CD4-positive, alpha-beta memory T cell (primary cell): ENCODE measurements around the gene CCDC201. TPM values are rescaled to one million over a fixed set of nuclear protein-coding genes. Genes with fewer than 3 reads are reported as not detected.

Experiments
- CTCF ChIA-PET: fragments of 350-600 bp; sonication (Branson Sonifier 250); formaldehyde crosslinking; loops from one replicate; lab custom pipeline; 2021; ENCODE audit warnings: inconsistent platforms; ENCODE audit not compliant: partially characterized antibody; lab: Charles Lee
- POLR2A ChIA-PET: fragments of 350-600 bp; sonication (Branson Sonifier 250); formaldehyde crosslinking; loops from one replicate; lab custom pipeline; 2021; ENCODE audit not compliant: partially characterized antibody; lab: Charles Lee
- DNase-seq, 5 donors: peaks; one replicate each; pipeline versions ENCODE4 v3.0.0 to v3.0.0-alpha.2; 2020 to 2022; ENCODE audit warnings: mixed read lengths in 1 of 5
- H3K27ac ChIP-seq: one replicate; pipeline ENCODE4 v1.7.0; 2013; ENCODE audit warnings: low read depth, low read length
- H3K27me3 ChIP-seq: 2 replicates; pipeline ENCODE4 v1.7.0; 2013; ENCODE audit warnings: mild to moderate bottlenecking, low read length, moderate library complexity; ENCODE audit not compliant: insufficient read depth
- H3K36me3 ChIP-seq: 2 replicates; pipeline ENCODE4 v1.7.0; 2013; ENCODE audit warnings: mild to moderate bottlenecking, low read length, moderate library complexity; ENCODE audit not compliant: insufficient read depth
- H3K4me1 ChIP-seq: 2 replicates; pipeline ENCODE4 v1.7.0; 2013; ENCODE audit warnings: mild to moderate bottlenecking, low read length, moderate library complexity; ENCODE audit not compliant: insufficient read depth
- H3K4me3 ChIP-seq, 2 donors: one replicate each; pipeline ENCODE4 v1.7.0; 2013; ENCODE audit warnings: low read length in 2 of 2, mild to moderate bottlenecking in 1 of 2
- H3K9me3 ChIP-seq, 2 donors: one replicate each; pipeline ENCODE4 v1.7.0; 2013; ENCODE audit warnings: low read length in 2 of 2, control low read depth in 1 of 2; ENCODE audit not compliant: control insufficient read depth in 1 of 2
- H3K27ac Mint-ChIP-seq, 7 donors: one replicate each; pipeline ENCODE4 v1.8.0; 2020 to 2021; ENCODE audit warnings: mixed read lengths in 7 of 7, mild to moderate bottlenecking in 6 of 7, inconsistent platforms in 3 of 7, moderate library complexity in 3 of 7
- H3K27me3 Mint-ChIP-seq, 2 donors: one replicate each; pipeline ENCODE4 v1.8.0; 2020 to 2021; ENCODE audit warnings: mixed read lengths in 2 of 2
- H3K36me3 Mint-ChIP-seq, 2 donors: one replicate each; pipeline ENCODE4 v1.8.0; 2020 to 2021; ENCODE audit warnings: mixed read lengths in 2 of 2, inconsistent platforms in 1 of 2, mild to moderate bottlenecking in 1 of 2
- H3K4me1 Mint-ChIP-seq, 4 donors: one replicate each; pipeline ENCODE4 v1.8.0; 2020 to 2021; ENCODE audit warnings: mixed read lengths in 4 of 4, mild to moderate bottlenecking in 1 of 4
- H3K4me3 Mint-ChIP-seq, 8 donors: one replicate each; pipeline ENCODE4 v1.8.0; 2020 to 2021; ENCODE audit warnings: mixed read lengths in 8 of 8, mild to moderate bottlenecking in 7 of 8, moderate library complexity in 6 of 8, inconsistent platforms in 3 of 8
- H3K9me3 Mint-ChIP-seq, 8 donors: one replicate each; pipeline ENCODE4 v1.8.0; 2020 to 2021; ENCODE audit warnings: mixed read lengths in 8 of 8, mild to moderate bottlenecking in 5 of 8, inconsistent platforms in 3 of 8, moderate library complexity in 1 of 8
- intact Hi-C: fragments of 100-400 bp; cut with micrococcal nuclease; formaldehyde crosslinking; loops from one replicate; pipeline ENCODE4 v1.15.1; 2023
- polyA plus RNA-seq, 2 donors: library from polyadenylated mRNA; unstranded; fragments of 300-500 nt; fragmentation: Illumina TruSeq; gene quantifications; one replicate each; pipeline ENCODE4 v1.2.3, GENCODE V29; 2021
- total RNA-seq, 2 experiments: library from RNA; stranded (reverse); gene quantifications; one replicate each; pipeline ENCODE4 v1.2.3, GENCODE V29; 2021

The CCDC201 gene
- total and polyA plus RNA-seq, 4 experiments from 2014 or later: not detected

DNA sequence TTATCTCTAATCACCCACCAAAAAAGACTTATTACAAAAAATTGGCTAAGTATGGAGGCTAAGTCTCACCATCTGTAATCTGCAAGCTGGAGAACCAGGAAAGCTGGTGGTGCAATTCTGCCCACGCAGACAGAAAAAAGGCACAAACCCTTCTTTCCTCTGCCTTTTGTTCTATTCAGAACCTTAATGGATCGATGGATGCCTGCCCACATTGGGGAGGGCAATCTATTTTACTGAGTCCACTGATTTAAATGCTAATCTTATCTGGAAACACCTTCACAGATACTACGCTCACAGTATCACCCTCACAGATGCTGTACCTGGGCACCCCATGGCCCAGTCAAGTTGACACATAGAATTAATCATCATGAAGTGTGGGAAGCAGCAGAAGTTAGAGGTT lies 38.0 kb upstream of the CCDC201 start:
- H3K9me3 ChIP-seq: no peaks in the 10 kb centered on the region
- peaks cover 0 to 2% (median 0%) of the 10 kb centered on the region in 4 donors for H3K4me1 Mint-ChIP-seq
- H3K27ac ChIP-seq: no peak overlapping the region
- DNase-seq: no peak
- CTCF ChIA-PET: no interaction called here
- no peaks in the 10 kb centered on the region for H3K4me1 ChIP-seq
- no peaks in the 10 kb centered on the region for H3K9me3 Mint-ChIP-seq
- no peak overlapping the region for H3K27ac Mint-ChIP-seq
- POLR2A ChIA-PET: no interaction called here
- H3K27me3 Mint-ChIP-seq: peaks cover 2% of the 10 kb centered on the region in 2 donors
- no peak overlapping the region for H3K4me3 ChIP-seq
- intact Hi-C loops: no loop called here
- no peaks in the 10 kb centered on the region for H3K27me3 ChIP-seq
- H3K4me3 Mint-ChIP-seq: no peak overlapping the region
- peaks cover 0 to 1% of the 10 kb centered on the region in 2 donors for H3K36me3 Mint-ChIP-seq
- no peaks in the 10 kb centered on the region for H3K36me3 ChIP-seq

DNA sequence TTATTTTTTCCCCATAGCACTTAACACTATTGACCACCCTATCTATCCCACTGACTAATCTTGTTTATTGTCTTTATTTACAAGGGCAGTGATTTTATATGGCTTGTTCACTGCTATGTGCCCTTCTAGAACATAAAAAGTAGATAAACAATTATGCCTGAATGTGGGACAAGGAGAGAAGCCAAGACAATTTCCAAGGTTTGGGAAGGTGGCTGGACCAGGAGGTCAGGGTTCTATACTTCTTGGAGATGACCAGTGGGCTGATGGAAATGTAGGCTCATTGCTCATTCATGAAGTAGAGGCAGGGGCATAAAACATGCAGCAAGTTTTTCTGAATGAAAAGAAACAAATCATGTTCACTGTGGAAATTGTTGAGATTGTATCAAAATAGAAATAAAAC lies 36.7 kb upstream of the CCDC201 start:
- intact Hi-C loops: no loop called here
- ChIA-PET CTCF (no interaction called here), POLR2A (no interaction called here)
- H3K36me3 Mint-ChIP-seq: no peaks in the 10 kb centered on the region
- no peaks in the 10 kb centered on the region for H3K36me3 ChIP-seq
- H3K4me3 ChIP-seq: no peak overlapping the region
- no peaks in the 10 kb centered on the region for H3K9me3 ChIP-seq
- no peak overlapping the region for H3K27ac ChIP-seq
- H3K27me3 Mint-ChIP-seq: no peaks in the 10 kb centered on the region
- H3K9me3 Mint-ChIP-seq: peaks cover 0 to 5% (median 0%) of the 10 kb centered on the region in 8 donors
- no peaks in the 10 kb centered on the region for H3K4me1 Mint-ChIP-seq
- H3K27ac Mint-ChIP-seq: no peak overlapping the region
- DNase-seq: no peak
- H3K27me3 ChIP-seq: no peaks in the 10 kb centered on the region
- H3K4me1 ChIP-seq: no peaks in the 10 kb centered on the region
- no peak overlapping the region for H3K4me3 Mint-ChIP-seq

DNA sequence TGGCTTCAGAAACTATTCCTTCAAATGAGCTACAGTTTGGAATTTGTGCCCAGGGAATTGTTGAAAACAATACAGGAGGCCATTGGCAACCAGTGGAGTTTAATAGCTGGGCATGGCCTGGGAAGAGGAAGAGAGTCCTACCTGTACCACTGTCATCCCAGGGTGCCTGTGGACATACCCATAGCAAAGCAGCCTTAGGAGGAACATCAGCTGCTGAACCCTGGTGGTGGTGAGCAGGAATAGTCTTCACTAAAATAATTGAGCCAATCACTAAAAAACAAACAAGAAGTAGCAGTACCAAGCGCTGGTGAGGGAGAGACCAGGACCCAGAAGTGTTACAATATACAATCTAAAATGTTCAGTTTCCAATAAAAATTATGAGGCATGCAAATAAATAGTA lies 29.9 kb upstream of the CCDC201 start:
- POLR2A ChIA-PET: no interaction called here
- Histone ChIP-seq H3K27ac (no peak overlapping the region), H3K9me3 (no peaks in the 10 kb centered on the region), H3K4me3 (no peak overlapping the region), H3K4me1 (no peaks in the 10 kb centered on the region), H3K27me3 (no peaks in the 10 kb centered on the region), H3K36me3 (no peaks in the 10 kb centered on the region)
- DNase-seq: no peak
- Mint-ChIP-seq H3K9me3 (peaks cover 0 to 17% (median 7%) of the 10 kb centered on the region in 8 donors), H3K4me1 (no peaks in the 10 kb centered on the region), H3K27me3 (peaks cover 6 to 7% of the 10 kb centered on the region in 2 donors), H3K36me3 (peaks cover 0 to 4% of the 10 kb centered on the region in 2 donors), H3K27ac (no peak overlapping the region), H3K4me3 (no peak overlapping the region)
- CTCF ChIA-PET: interaction anchor here (0.9 to 1.3 kb wide), 2 partner anchors 10 to 11 kb away, joined by 3 to 4 read pairs; no protein-coding TSS in a partner anchor
- intact Hi-C loops: no loop called here

DNA sequence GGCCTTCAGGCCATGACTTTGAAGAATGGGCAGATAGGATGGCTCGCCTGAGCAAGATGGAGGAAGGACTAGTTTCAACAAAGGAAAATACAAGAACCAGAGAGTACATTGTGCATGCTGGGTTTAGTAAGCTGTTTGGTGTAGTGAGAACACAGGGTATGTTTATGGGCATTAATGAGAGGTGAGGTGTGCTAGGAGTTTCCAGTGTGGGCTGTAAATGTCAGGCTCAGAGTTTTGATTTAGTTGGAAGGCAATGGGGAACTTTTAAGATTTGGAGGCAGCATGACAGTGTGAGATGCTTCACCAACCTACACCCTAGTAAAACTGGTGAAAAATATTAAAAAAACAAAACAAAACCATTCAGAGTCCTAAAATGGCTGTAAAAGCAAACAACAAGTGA lies 28.7 kb upstream of the CCDC201 start:
- no peak overlapping the region for H3K4me3 Mint-ChIP-seq
- Histone ChIP-seq H3K4me3 (no peak overlapping the region), H3K27me3 (no peaks in the 10 kb centered on the region), H3K4me1 (no peaks in the 10 kb centered on the region), H3K27ac (no peak overlapping the region), H3K9me3 (no peaks in the 10 kb centered on the region), H3K36me3 (no peaks in the 10 kb centered on the region)
- no peaks in the 10 kb centered on the region for H3K4me1 Mint-ChIP-seq
- ChIA-PET CTCF (interaction anchor here (1.2 to 1.3 kb wide), 2 partner anchors 11 to 12 kb away, joined by 3 to 4 read pairs; no protein-coding TSS in a partner anchor), POLR2A (no interaction called here)
- intact Hi-C loops: no loop called here
- peaks cover 0 to 4% of the 10 kb centered on the region in 2 donors for H3K36me3 Mint-ChIP-seq
- H3K27ac Mint-ChIP-seq: no peak overlapping the region
- peaks cover 0 to 17% (median 7%) of the 10 kb centered on the region in 8 donors for H3K9me3 Mint-ChIP-seq
- no peak for DNase-seq
- peaks cover 9 to 11% of the 10 kb centered on the region in 2 donors for H3K27me3 Mint-ChIP-seq

DNA sequence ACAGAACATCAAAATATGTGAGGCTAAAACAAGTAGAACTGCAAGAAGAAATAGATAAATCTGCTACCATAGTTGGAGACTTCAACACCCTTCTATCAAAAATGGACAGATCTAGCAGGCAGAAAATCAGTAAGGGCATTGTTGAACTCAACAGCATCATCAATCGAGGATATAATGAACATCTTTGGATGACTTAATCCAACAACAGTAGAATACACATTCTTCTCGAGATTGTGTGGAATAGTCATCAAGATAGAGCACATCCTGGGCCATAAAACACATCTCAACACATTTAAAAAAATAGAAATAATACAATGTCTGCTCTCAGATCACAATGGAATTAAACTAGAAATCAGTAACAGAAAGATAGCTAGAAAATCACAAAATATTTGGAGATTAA lies 25.3 kb upstream of the CCDC201 start:
- H3K4me3 ChIP-seq: no peak overlapping the region
- CTCF ChIA-PET: interaction anchor here (3.9 kb wide), 1 partner anchor 20 kb away, joined by 10 read pairs; no protein-coding TSS in a partner anchor
- no peaks in the 10 kb centered on the region for H3K9me3 ChIP-seq
- no peaks in the 10 kb centered on the region for H3K4me1 ChIP-seq
- peaks cover 0 to 10% (median 3%) of the 10 kb centered on the region in 8 donors for H3K9me3 Mint-ChIP-seq
- no peak overlapping the region for H3K27ac Mint-ChIP-seq
- intact Hi-C loops: no loop called here
- POLR2A ChIA-PET: no interaction called here
- no peaks in the 10 kb centered on the region for H3K4me1 Mint-ChIP-seq
- no peak overlapping the region for H3K27ac ChIP-seq
- H3K36me3 Mint-ChIP-seq: peaks cover 0 to 4% of the 10 kb centered on the region in 2 donors
- H3K4me3 Mint-ChIP-seq: no peak overlapping the region
- no peaks in the 10 kb centered on the region for H3K36me3 ChIP-seq
- peaks cover 28 to 32% of the 10 kb centered on the region in 2 donors for H3K27me3 Mint-ChIP-seq
- H3K27me3 ChIP-seq: no peaks in the 10 kb centered on the region
- DNase-seq: no peak

DNA sequence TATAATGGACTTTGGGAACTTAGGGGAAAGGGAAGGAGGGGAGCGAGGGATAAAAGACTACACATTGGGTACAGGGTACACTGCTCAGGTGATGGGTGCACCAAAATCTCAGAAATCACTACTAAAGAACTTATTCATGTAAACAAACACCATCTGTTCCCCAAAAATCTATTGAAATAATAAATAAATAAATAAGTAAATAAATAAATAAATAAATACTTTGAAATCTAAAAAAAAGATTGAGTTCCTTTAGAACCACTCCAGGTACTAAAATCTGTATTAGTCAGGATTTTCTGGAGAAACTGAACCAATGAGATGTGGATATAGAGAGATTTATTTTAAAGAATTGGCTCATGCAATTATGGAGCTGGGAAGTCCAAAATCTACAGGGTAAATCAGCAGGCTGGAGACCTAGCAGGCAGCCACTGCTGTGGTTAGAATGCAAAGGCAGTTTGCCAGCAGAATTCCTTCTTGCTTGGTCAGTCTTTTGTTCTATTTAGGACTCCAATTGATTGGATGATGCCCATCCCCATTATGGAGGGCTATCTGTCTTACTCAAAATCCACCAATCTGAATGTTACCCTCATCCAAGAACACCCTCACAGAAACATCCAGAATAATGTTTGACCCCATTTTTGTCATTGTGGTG lies 24.3 kb upstream of the CCDC201 start:
- no peaks in the 10 kb centered on the region for H3K36me3 ChIP-seq
- H3K27ac ChIP-seq: no peak overlapping the region
- Mint-ChIP-seq H3K4me3 (no peak overlapping the region), H3K36me3 (peaks cover 0 to 4% of the 10 kb centered on the region in 2 donors), H3K27me3 (peaks cover 26 to 38% of the 10 kb centered on the region in 2 donors), H3K4me1 (no peaks in the 10 kb centered on the region), H3K9me3 (peaks cover 0 to 3% (median 0%) of the 10 kb centered on the region in 8 donors), H3K27ac (no peak overlapping the region)
- no peak for DNase-seq
- ChIA-PET POLR2A (no interaction called here), CTCF (interaction anchor here (3.9 kb wide), 1 partner anchor 21 kb away, joined by 10 read pairs; no protein-coding TSS in a partner anchor)
- no peak overlapping the region for H3K4me3 ChIP-seq
- H3K27me3 ChIP-seq: no peaks in the 10 kb centered on the region
- no peaks in the 10 kb centered on the region for H3K4me1 ChIP-seq
- intact Hi-C loops: no loop called here
- no peaks in the 10 kb centered on the region for H3K9me3 ChIP-seq

DNA sequence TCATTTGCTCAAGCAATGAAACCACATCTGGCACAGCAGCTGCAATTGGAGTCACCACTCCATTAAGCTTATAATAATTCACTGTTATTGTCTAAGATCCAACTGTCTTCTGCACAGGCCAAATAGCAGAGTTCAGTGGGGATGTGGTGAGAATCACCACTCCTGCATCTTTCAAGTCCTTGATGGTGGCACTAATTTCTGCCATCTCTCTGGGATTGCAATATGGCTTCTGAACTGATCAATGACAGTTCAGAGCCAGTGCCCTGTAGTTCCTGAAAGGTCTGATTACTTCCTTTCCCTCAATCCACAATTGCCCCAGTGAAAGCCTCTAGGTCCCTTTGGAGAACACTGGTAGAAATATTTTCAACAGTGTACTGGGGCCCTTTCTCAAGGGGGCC lies 21.8 kb upstream of the CCDC201 start:
- Histone ChIP-seq H3K9me3 (no peaks in the 10 kb centered on the region), H3K27me3 (no peaks in the 10 kb centered on the region), H3K4me3 (no peak overlapping the region), H3K36me3 (no peaks in the 10 kb centered on the region), H3K4me1 (no peaks in the 10 kb centered on the region), H3K27ac (no peak overlapping the region)
- Mint-ChIP-seq H3K36me3 (no peaks in the 10 kb centered on the region), H3K27ac (no peak overlapping the region), H3K4me3 (no peak overlapping the region), H3K27me3 (peaks cover 32 to 39% of the 10 kb centered on the region in 2 donors), H3K4me1 (no peaks in the 10 kb centered on the region), H3K9me3 (no peaks in the 10 kb centered on the region)
- no peak for DNase-seq
- CTCF ChIA-PET: interaction anchor here (3.4 kb wide), 1 partner anchor 12 kb away, joined by 9 read pairs; no protein-coding TSS in a partner anchor
- POLR2A ChIA-PET: no interaction called here
- intact Hi-C loops: loop anchor here (5.0 kb wide), 1 partner anchor 1923 kb away; no protein-coding TSS in a partner anchor
